HFF-Myc (cell line): ENCODE data around the gene PCDHAC1.

Experiments used
- DNase-seq: peaks from one replicate; pipeline ENCODE4 v3.0.0-alpha.2; 2011; ENCODE audit warnings: low read depth; ENCODE audit errors: extremely low read depth
- H3K4me3 ChIP-seq: replicated peaks from 2 replicates; pipeline ENCODE4 v1.5.1; 2011; ENCODE audit warnings: low read depth, mild to moderate bottlenecking, control low read depth, low read length
- CTCF ChIP-seq: IDR thresholded peaks from 2 replicates; pipeline ENCODE4 v1.5.1; 2012; ENCODE audit warnings: mild to moderate bottlenecking, low read depth, low read length, control low read depth; ENCODE audit errors: missing control alignments

The PCDHAC1 gene

GRCh38 chr5:140967226-140967893 is 41.3 kb downstream of the PCDHAC1 start:
- no peak for DNase-seq
- H3K4me3 ChIP-seq = no peak overlapping the region
- TF ChIP-seq CTCF = no peak

- no peak overlapping the region for H3K4me3 ChIP-seq
- no peak for TF ChIP-seq CTCF
- no peak for DNase-seq
Measured at GRCh38 chr5:140969880-140970279, 43.8 kb downstream of the PCDHAC1 start.

- TF ChIP-seq CTCF = no peak
- no peak overlapping the region for H3K4me3 ChIP-seq
- DNase-seq = no peak
Measured at GRCh38 chr5:140973550-140973949, 47.5 kb downstream of the PCDHAC1 start.

- TF ChIP-seq CTCF = no peak
Measured at GRCh38 chr5:140977003-140977402, 50.9 kb downstream of the PCDHAC1 start.

GRCh38 chr5:140978260-140978659 is 52.2 kb downstream of the PCDHAC1 start:
- TF ChIP-seq CTCF = no peak
- H3K4me3 ChIP-seq = no peak overlapping the region
- DNase-seq = no peak

More at GRCh38 chr5:140977003-140977402, 50.9 kb downstream of the PCDHAC1 start:
- DNase-seq = no peak
- no peak overlapping the region for H3K4me3 ChIP-seq

GRCh38 chr5:140978983-140979382 is 52.9 kb downstream of the PCDHAC1 start:
- H3K4me3 ChIP-seq = no peak overlapping the region
- no peak for TF ChIP-seq CTCF
- DNase-seq = no peak
